Panc1 (cell line): ENCODE measurements around the gene RBM44.

Experiments
- POLR2AphosphoS5 ChIP-seq: IDR thresholded peaks from 2 replicates; pipeline ENCODE4 v1.6.1; 2012; ENCODE audit warnings: mild to moderate bottlenecking, low read depth, low read length, moderate library complexity
- SIN3A ChIP-seq: IDR thresholded peaks from 2 replicates; pipeline ENCODE4 v1.6.1; 2012; ENCODE audit warnings: low read depth, mild to moderate bottlenecking, low read length, moderate library complexity, borderline replicate concordance; ENCODE audit not compliant: insufficient read depth
- TCF7L2 ChIP-seq: IDR thresholded peaks from 2 replicates; pipeline ENCODE4 v1.6.1; 2011; ENCODE audit warnings: mild to moderate bottlenecking, low read depth, low read length, inconsistent platforms
- TF ChIP-seq, protein P1 (sequence below): fragments of 450-650 bp; IDR thresholded peaks from 2 replicates; pipeline ENCODE4 v1.5.1; 2017; ENCODE audit warnings: mild to moderate bottlenecking
- TF ChIP-seq, protein P2 (sequence below), 2 experiments: IDR thresholded peaks; 2 replicates each; pipeline ENCODE4 v1.6.1; 2011 to 2012; ENCODE audit warnings: low read depth in 2 of 2, control low read depth in 1 of 2, low read length in 1 of 2, mild to moderate bottlenecking in 1 of 2, moderate library complexity in 1 of 2; ENCODE audit not compliant: insufficient read depth in 1 of 2

DNA sequence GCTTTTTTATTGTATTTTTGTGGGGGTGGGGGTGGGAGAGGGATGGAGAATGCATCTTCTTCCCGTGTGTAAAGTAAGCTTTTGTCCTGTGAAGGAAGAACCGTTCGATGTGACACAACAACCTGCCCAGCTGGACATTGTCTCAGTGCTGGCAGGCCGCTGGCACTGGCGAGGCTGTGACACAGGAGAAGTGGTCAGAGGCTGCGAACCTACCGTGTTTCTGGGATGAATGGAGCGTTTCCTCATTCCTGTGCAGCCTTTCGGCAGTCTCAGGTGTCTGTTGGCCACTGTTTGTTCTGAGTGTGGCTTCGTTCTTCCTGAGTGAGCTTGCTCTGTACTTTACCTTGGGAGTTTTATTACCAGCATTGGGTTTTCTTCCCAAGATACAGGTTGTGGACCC lies 68.9 kb downstream of the RBM44 start:
- TF ChIP-seq, protein P1, sequence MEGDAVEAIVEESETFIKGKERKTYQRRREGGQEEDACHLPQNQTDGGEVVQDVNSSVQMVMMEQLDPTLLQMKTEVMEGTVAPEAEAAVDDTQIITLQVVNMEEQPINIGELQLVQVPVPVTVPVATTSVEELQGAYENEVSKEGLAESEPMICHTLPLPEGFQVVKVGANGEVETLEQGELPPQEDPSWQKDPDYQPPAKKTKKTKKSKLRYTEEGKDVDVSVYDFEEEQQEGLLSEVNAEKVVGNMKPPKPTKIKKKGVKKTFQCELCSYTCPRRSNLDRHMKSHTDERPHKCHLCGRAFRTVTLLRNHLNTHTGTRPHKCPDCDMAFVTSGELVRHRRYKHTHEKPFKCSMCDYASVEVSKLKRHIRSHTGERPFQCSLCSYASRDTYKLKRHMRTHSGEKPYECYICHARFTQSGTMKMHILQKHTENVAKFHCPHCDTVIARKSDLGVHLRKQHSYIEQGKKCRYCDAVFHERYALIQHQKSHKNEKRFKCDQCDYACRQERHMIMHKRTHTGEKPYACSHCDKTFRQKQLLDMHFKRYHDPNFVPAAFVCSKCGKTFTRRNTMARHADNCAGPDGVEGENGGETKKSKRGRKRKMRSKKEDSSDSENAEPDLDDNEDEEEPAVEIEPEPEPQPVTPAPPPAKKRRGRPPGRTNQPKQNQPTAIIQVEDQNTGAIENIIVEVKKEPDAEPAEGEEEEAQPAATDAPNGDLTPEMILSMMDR: no peak
- no peak for TF ChIP-seq POLR2AphosphoS5
- TF ChIP-seq SIN3A: no peak
- TF ChIP-seq, protein P2, sequence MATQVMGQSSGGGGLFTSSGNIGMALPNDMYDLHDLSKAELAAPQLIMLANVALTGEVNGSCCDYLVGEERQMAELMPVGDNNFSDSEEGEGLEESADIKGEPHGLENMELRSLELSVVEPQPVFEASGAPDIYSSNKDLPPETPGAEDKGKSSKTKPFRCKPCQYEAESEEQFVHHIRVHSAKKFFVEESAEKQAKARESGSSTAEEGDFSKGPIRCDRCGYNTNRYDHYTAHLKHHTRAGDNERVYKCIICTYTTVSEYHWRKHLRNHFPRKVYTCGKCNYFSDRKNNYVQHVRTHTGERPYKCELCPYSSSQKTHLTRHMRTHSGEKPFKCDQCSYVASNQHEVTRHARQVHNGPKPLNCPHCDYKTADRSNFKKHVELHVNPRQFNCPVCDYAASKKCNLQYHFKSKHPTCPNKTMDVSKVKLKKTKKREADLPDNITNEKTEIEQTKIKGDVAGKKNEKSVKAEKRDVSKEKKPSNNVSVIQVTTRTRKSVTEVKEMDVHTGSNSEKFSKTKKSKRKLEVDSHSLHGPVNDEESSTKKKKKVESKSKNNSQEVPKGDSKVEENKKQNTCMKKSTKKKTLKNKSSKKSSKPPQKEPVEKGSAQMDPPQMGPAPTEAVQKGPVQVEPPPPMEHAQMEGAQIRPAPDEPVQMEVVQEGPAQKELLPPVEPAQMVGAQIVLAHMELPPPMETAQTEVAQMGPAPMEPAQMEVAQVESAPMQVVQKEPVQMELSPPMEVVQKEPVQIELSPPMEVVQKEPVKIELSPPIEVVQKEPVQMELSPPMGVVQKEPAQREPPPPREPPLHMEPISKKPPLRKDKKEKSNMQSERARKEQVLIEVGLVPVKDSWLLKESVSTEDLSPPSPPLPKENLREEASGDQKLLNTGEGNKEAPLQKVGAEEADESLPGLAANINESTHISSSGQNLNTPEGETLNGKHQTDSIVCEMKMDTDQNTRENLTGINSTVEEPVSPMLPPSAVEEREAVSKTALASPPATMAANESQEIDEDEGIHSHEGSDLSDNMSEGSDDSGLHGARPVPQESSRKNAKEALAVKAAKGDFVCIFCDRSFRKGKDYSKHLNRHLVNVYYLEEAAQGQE (IDR thresholded peaks at IDR 0.05; ENCODE audit: insufficient read depth in 1 of 2, low read depth in 2 of 2, low read length in 1 of 2): no peak
- TF ChIP-seq TCF7L2: no peak
